Activated effector memory CD4-positive, alpha-beta T cell treated with anti-CD3 and anti-CD28 coated beads, Interleukin-2, amount 50 U/mL, for 16 hours (primary cell): Measurements from ENCODE around the gene PLAU.
A peak's percentile ranks its signal among the peaks of the same experiment; 100 is the strongest.
"Not testable (repeated sequence)": the region's sequence is repeated elsewhere in the genome, so short reads cannot be mapped to it uniquely, and the experiment has no call there.

ENCODE experiments used
- DNase-seq: peaks from one replicate; pipeline ENCODE4 v3.0.0-alpha.2; 2020

PLAU gene

GRCh38 chr10:73925539-73925938 is 14.6 kb downstream of the PLAU start:
- no peak for DNase-seq

GRCh38 chr10:73926152-73926764 is 15.3 kb downstream of the PLAU start:
- no peak for DNase-seq

GRCh38 chr10:73930630-73931327 is 19.8 kb downstream of the PLAU start:
- not testable (repeated sequence) for DNase-seq

GRCh38 chr10:73931767-73932619 is 21.1 kb downstream of the PLAU start:
- DNase-seq = peak; percentile 87

- no peak for DNase-seq
Measured at GRCh38 chr10:73932620-73933112, 21.7 kb downstream of the PLAU start.

- DNase-seq = no peak
Measured at GRCh38 chr10:73934074-73934473, 23.1 kb downstream of the PLAU start.

GRCh38 chr10:73935895-73936294 is 25.0 kb downstream of the PLAU start:
- no peak for DNase-seq

- DNase-seq = no peak
Measured at GRCh38 chr10:73937333-73938043, 26.6 kb downstream of the PLAU start.

- DNase-seq = peak; percentile 94
Measured at GRCh38 chr10:73940634-73941221, 29.8 kb downstream of the PLAU start.

- DNase-seq = no peak
Measured at GRCh38 chr10:73941300-73941699, 30.4 kb downstream of the PLAU start.

GRCh38 chr10:73944356-73945100 is 33.6 kb downstream of the PLAU start:
- DNase-seq = no peak

GRCh38 chr10:73946253-73947145 is 35.6 kb downstream of the PLAU start:
- DNase-seq = no peak

- DNase-seq = no peak
Measured at GRCh38 chr10:73948947-73949633, 38.2 kb downstream of the PLAU start.

GRCh38 chr10:73950155-73950948 is 39.4 kb downstream of the PLAU start:
- no peak for DNase-seq

- DNase-seq = no peak
Measured at GRCh38 chr10:73953665-73954064, 42.7 kb downstream of the PLAU start.

GRCh38 chr10:73954737-73955136 is 43.8 kb downstream of the PLAU start:
- no peak for DNase-seq

GRCh38 chr10:73955719-73956118 is 44.8 kb downstream of the PLAU start:
- no peak for DNase-seq

GRCh38 chr10:73956476-73957359 is 45.8 kb downstream of the PLAU start:
- DNase-seq = peak; percentile 68
